GM10266 (cell line): ENCODE results near the gene ELP4.

Source experiments
- DNase-seq: peaks from one replicate; pipeline ENCODE4 v3.0.0; 2012; ENCODE audit errors: extremely low spot score
- CTCF ChIP-seq: IDR thresholded peaks from 2 replicates; pipeline ENCODE4 v1.5.1; 2012; ENCODE audit warnings: mild to moderate bottlenecking, low read depth; ENCODE audit not compliant: control insufficient read depth, insufficient read depth; ENCODE audit errors: missing control alignments

Gene ELP4

GRCh38 chr11:31798057-31798553 is 288.5 kb downstream of the ELP4 start:
- no peak for DNase-seq
- no peak for TF ChIP-seq CTCF

- peak; percentile 53 for DNase-seq
- TF ChIP-seq CTCF: peak; percentile 48
Observed at GRCh38 chr11:31798554-31799434, 289.2 kb downstream of the ELP4 start.

GRCh38 chr11:31799435-31800397 is 290.1 kb downstream of the ELP4 start:
- peak; percentile 31 for DNase-seq
- TF ChIP-seq CTCF: no peak

- DNase-seq: no peak
Observed at GRCh38 chr11:31800398-31801265, 291.1 kb downstream of the ELP4 start.

GRCh38 chr11:31801298-31801702 is 291.7 kb downstream of the ELP4 start:
- DNase-seq: no peak
- TF ChIP-seq CTCF: no peak

More at GRCh38 chr11:31800398-31801265, 291.1 kb downstream of the ELP4 start:
- no peak for TF ChIP-seq CTCF

- no peak for TF ChIP-seq CTCF
- DNase-seq: no peak
Observed at GRCh38 chr11:31802000-31802551, 292.5 kb downstream of the ELP4 start.
